HG03108 (cell line): ENCODE results near the gene RAB3C.
"Not testable (repeated sequence)": the region's sequence is repeated elsewhere in the genome, so short reads cannot be mapped to it uniquely, and the experiment has no call there.

Experiments used
- ATAC-seq: cut with Tn5 transposase; IDR thresholded peaks from one replicate; pipeline ENCODE4 v1.9.1; 2021; ENCODE audit warnings: moderate library complexity; ENCODE audit not compliant: unreplicated experiment

The RAB3C gene

GRCh38 chr5:58674070-58674469 lies 91.2 kb downstream of the RAB3C start:
- no peak for ATAC-seq

GRCh38 chr5:58674711-58675110 lies 91.8 kb downstream of the RAB3C start:
- ATAC-seq = no peak

GRCh38 chr5:58675341-58675740 lies 92.5 kb downstream of the RAB3C start:
- ATAC-seq = no peak

GRCh38 chr5:58677650-58678049 lies 94.8 kb downstream of the RAB3C start:
- no peak for ATAC-seq

GRCh38 chr5:58680503-58680902 lies 97.6 kb downstream of the RAB3C start:
- ATAC-seq = no peak

- ATAC-seq = no peak
Measured at GRCh38 chr5:58681943-58682342, 99.1 kb downstream of the RAB3C start.

GRCh38 chr5:58683567-58683966 lies 100.7 kb downstream of the RAB3C start:
- no peak for ATAC-seq

GRCh38 chr5:58687079-58687478 lies 104.2 kb downstream of the RAB3C start:
- no peak for ATAC-seq

GRCh38 chr5:58687595-58687994 lies 104.7 kb downstream of the RAB3C start:
- ATAC-seq = no peak

- ATAC-seq = not testable (repeated sequence)
Measured at GRCh38 chr5:58699088-58699761, 116.3 kb downstream of the RAB3C start.

GRCh38 chr5:58699762-58700118 lies 116.9 kb downstream of the RAB3C start:
- no peak for ATAC-seq

- ATAC-seq = no peak
Measured at GRCh38 chr5:58703925-58704555, 121.2 kb downstream of the RAB3C start.

- no peak for ATAC-seq
Measured at GRCh38 chr5:58706736-58707135, 123.9 kb downstream of the RAB3C start.

GRCh38 chr5:58708456-58708855 lies 125.6 kb downstream of the RAB3C start:
- no peak for ATAC-seq

- not testable (repeated sequence) for ATAC-seq
Measured at GRCh38 chr5:58710425-58710824, 127.5 kb downstream of the RAB3C start.

GRCh38 chr5:58710871-58711270 lies 128.0 kb downstream of the RAB3C start:
- ATAC-seq = no peak

- no peak for ATAC-seq
Measured at GRCh38 chr5:58711965-58712364, 129.1 kb downstream of the RAB3C start.

- no peak for ATAC-seq
Measured at GRCh38 chr5:58714046-58714445, 131.2 kb downstream of the RAB3C start.

GRCh38 chr5:58715997-58716656 lies 133.3 kb downstream of the RAB3C start:
- ATAC-seq = no peak

GRCh38 chr5:58716713-58717112 lies 133.8 kb downstream of the RAB3C start:
- no peak for ATAC-seq

GRCh38 chr5:58717303-58718007 lies 134.6 kb downstream of the RAB3C start:
- ATAC-seq = no peak
